DOHH2 (cell line): Measurements from ENCODE around the gene ATP10B.

ENCODE experiments used
- CTCF ChIP-seq: fragments of 200-600 bp; sonication (generic); IDR thresholded peaks from one replicate; pipeline ENCODE4 v1.5.1; 2014; ENCODE audit warnings: antibody characterized with exemption, mild to moderate bottlenecking, low read depth, low read length; ENCODE audit not compliant: poor library complexity, severe bottlenecking
- EZH2phosphoT487 ChIP-seq: fragments of 200-600 bp; sonication (generic); IDR thresholded peaks from 2 replicates; pipeline ENCODE4 v1.6.1; 2017; ENCODE audit warnings: borderline replicate concordance, mild to moderate bottlenecking, antibody characterized with exemption, low read length, moderate library complexity, mixed read lengths

GRCh38 chr5:160525471-160526261, 326.3 kb downstream of the ATP10B start:
- no peak for TF ChIP-seq CTCF
- TF ChIP-seq EZH2phosphoT487: no peak
